CD4-positive, alpha-beta memory T cell (primary cell): ENCODE results near the gene FBXW5. TPM values are rescaled to one million over a fixed set of nuclear protein-coding genes. Genes with fewer than 3 reads are reported as not detected.
A peak's percentile ranks its signal among the peaks of the same experiment; 100 is the strongest.

Experiments
- CTCF ChIA-PET: fragments of 350-600 bp; sonication (Branson Sonifier 250); formaldehyde crosslinking; loops from one replicate; lab custom pipeline; 2021; ENCODE audit warnings: inconsistent platforms; ENCODE audit not compliant: partially characterized antibody; lab: Charles Lee
- POLR2A ChIA-PET: fragments of 350-600 bp; sonication (Branson Sonifier 250); formaldehyde crosslinking; loops from one replicate; lab custom pipeline; 2021; ENCODE audit not compliant: partially characterized antibody; lab: Charles Lee
- DNase-seq, 5 donors: peaks; one replicate each; pipeline versions ENCODE4 v3.0.0 to v3.0.0-alpha.2; 2020 to 2022; ENCODE audit warnings: mixed read lengths in 1 of 5
- H3K27ac ChIP-seq: one replicate; pipeline ENCODE4 v1.7.0; 2013; ENCODE audit warnings: low read depth, low read length
- H3K27me3 ChIP-seq: 2 replicates; pipeline ENCODE4 v1.7.0; 2013; ENCODE audit warnings: mild to moderate bottlenecking, low read length, moderate library complexity; ENCODE audit not compliant: insufficient read depth
- H3K36me3 ChIP-seq: 2 replicates; pipeline ENCODE4 v1.7.0; 2013; ENCODE audit warnings: mild to moderate bottlenecking, low read length, moderate library complexity; ENCODE audit not compliant: insufficient read depth
- H3K4me1 ChIP-seq: 2 replicates; pipeline ENCODE4 v1.7.0; 2013; ENCODE audit warnings: mild to moderate bottlenecking, low read length, moderate library complexity; ENCODE audit not compliant: insufficient read depth
- H3K4me3 ChIP-seq, 2 donors: one replicate each; pipeline ENCODE4 v1.7.0; 2013; ENCODE audit warnings: low read length in 2 of 2, mild to moderate bottlenecking in 1 of 2
- H3K9me3 ChIP-seq, 2 donors: one replicate each; pipeline ENCODE4 v1.7.0; 2013; ENCODE audit warnings: low read length in 2 of 2, control low read depth in 1 of 2; ENCODE audit not compliant: control insufficient read depth in 1 of 2
- H3K27ac Mint-ChIP-seq, 7 donors: one replicate each; pipeline ENCODE4 v1.8.0; 2020 to 2021; ENCODE audit warnings: mixed read lengths in 7 of 7, mild to moderate bottlenecking in 6 of 7, inconsistent platforms in 3 of 7, moderate library complexity in 3 of 7
- H3K27me3 Mint-ChIP-seq, 2 donors: one replicate each; pipeline ENCODE4 v1.8.0; 2020 to 2021; ENCODE audit warnings: mixed read lengths in 2 of 2
- H3K36me3 Mint-ChIP-seq, 2 donors: one replicate each; pipeline ENCODE4 v1.8.0; 2020 to 2021; ENCODE audit warnings: mixed read lengths in 2 of 2, inconsistent platforms in 1 of 2, mild to moderate bottlenecking in 1 of 2
- H3K4me1 Mint-ChIP-seq, 4 donors: one replicate each; pipeline ENCODE4 v1.8.0; 2020 to 2021; ENCODE audit warnings: mixed read lengths in 4 of 4, mild to moderate bottlenecking in 1 of 4
- H3K4me3 Mint-ChIP-seq, 8 donors: one replicate each; pipeline ENCODE4 v1.8.0; 2020 to 2021; ENCODE audit warnings: mixed read lengths in 8 of 8, mild to moderate bottlenecking in 7 of 8, moderate library complexity in 6 of 8, inconsistent platforms in 3 of 8
- H3K9me3 Mint-ChIP-seq, 8 donors: one replicate each; pipeline ENCODE4 v1.8.0; 2020 to 2021; ENCODE audit warnings: mixed read lengths in 8 of 8, mild to moderate bottlenecking in 5 of 8, inconsistent platforms in 3 of 8, moderate library complexity in 1 of 8
- intact Hi-C: fragments of 100-400 bp; cut with micrococcal nuclease; formaldehyde crosslinking; loops from one replicate; pipeline ENCODE4 v1.15.1; 2023
- polyA plus RNA-seq, 2 donors: library from polyadenylated mRNA; unstranded; fragments of 300-500 nt; fragmentation: Illumina TruSeq; gene quantifications; one replicate each; pipeline ENCODE4 v1.2.3, GENCODE V29; 2021
- total RNA-seq, 2 experiments: library from RNA; stranded (reverse); gene quantifications; one replicate each; pipeline ENCODE4 v1.2.3, GENCODE V29; 2021

FBXW5 gene
- 100 to 1,000 TPM; 122 to 123 TPM for total RNA-seq
- 100 to 1,000 TPM in 1 of 2 donors, 10 to 100 TPM in 1; 98.6 to 160 TPM for polyA plus RNA-seq

DNA sequence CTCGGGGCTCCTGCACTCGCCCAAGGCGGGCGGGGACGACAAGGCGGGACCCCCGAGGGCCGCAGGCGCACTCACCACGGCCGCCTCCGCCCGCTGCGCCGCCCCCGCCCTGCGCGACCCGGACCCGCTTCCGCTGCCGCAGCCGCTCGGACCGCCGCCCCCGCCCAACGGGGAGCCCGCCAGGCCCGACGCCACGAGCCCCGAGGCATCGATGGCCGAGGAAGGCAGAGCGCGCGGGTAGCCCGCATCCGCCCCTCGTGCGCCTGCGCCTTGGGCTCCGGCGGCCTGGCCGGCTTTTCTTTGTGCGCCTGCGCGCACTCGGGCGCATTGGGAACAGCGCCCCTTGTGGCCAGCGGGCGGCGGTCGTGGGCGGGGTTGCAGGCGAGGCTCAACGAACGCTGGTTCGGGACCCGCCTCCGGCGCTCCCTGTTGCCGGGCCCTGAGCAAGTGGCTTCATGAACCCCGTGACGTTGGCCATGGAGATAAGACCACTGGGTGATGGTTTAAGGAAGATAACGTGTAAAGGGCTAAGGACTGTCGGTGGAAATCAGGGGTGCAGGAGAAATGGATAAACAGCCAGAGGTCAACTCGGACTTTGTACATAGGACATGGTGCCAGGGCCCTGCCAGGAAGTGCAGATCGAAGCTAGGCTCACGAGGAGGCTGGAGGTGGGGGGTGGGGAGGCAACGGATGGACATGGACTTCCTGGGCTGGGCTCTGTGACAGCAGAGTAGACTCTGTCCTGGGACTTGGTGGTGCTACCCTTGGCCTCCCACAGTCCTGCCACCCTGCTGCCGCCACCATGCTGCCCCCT, at the start of gene FBXW5, which contains the start of gene C8G:
Gene FBXW5, minus strand, starts transcription at position 220 of the 814 bp plus-strand sequence. CDS start 655 bp downstream, outside the sequence.
Gene C8G, plus strand, starts transcription at position 725 of the 814 bp plus-strand sequence. Its CDS starts 78 bp downstream, at position 803.
- Histone ChIP-seq H3K4me3 (peak within 1 kb of the TSS in 1 of 2 donors; percentile 70), H3K27me3 (no peaks in the 10 kb centered on the region), H3K27ac (peak within 1 kb of the TSS; percentile 59), H3K9me3 (no peaks in the 10 kb centered on the region), H3K4me1 (peaks cover 23% of the 10 kb centered on the region), H3K36me3 (peaks cover 21% of the 10 kb centered on the region)
- Mint-ChIP-seq H3K4me3 (peak within 1 kb of the TSS; percentile 75 to 88 (median 85)), H3K27me3 (no peaks in the 10 kb centered on the region), H3K4me1 (peaks cover 3 to 17% (median 9%) of the 10 kb centered on the region in 4 donors), H3K9me3 (no peaks in the 10 kb centered on the region), H3K27ac (peak within 1 kb of the TSS; percentile 66 to 90 (median 81)), H3K36me3 (peaks cover 6 to 8% of the 10 kb centered on the region in 2 donors)
- peak; percentile 89 to 97 (median 96) for DNase-seq
- intact Hi-C loops: loop anchor here (1.0 to 2.0 kb wide), 9 partner anchors 42 to 154 kb away; partner anchors contain the start of genes AJM1, EDF1, PAXX and PHPT1
- ChIA-PET POLR2A (interaction anchor here (0.8 to 4.1 kb wide), 25 partner anchors 15 to 296 kb away, joined by 3 to 37 read pairs (median 7); partner anchors contain the start of genes AJM1, CLIC3, EDF1 and LCNL1), CTCF (interaction anchor here (0.6 to 2.6 kb wide), 4 partner anchors 47 to 103 kb away, joined by 3 to 12 read pairs (median 6); partner anchors contain the start of gene AJM1)

DNA sequence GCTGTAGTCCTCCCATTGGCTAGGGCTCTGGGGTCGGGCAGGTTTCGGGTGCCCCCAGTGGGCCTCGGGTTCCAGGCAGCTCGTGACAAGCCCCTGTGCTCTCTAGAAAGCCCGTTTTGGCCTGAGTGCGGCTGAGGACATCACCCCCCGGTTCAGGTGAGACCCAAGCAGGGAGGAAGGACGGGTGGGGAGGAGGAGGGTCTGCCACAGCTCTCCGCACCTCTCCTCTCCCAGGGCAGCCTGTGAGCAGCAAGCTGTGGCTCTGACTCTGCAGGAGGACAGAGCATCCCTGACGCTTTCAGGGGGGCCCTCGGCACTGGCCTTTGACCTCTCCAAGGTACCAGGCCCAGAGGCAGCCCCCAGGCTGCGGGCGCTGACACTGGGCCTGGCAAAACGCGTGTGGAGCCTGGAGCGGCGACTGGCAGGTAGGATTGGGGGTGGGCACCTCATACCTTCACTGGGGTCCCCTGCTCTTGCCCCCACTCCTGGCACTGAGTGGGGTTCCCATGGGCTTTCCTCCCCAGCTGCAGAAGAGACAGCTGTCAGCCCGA, 48.4 kb upstream of the FBXW5 start:
- H3K4me1 ChIP-seq: peaks cover 48% of the 10 kb centered on the region
- peaks cover 7% of the 10 kb centered on the region for H3K36me3 ChIP-seq

GRCh38 chr9:136991993-136992818, 47.7 kb upstream of the FBXW5 start, which contains the start of gene PAXX:
PAXX (plus strand) TSS chr9:136992422; CDS start chr9:136992444, 22 bp downstream.
- H3K4me1 ChIP-seq: peaks cover 41% of the 10 kb centered on the region
- H3K4me3 Mint-ChIP-seq: peak within 1 kb of the TSS; percentile 84 to 92 (median 88)
- CTCF ChIA-PET: interaction anchor here (0.8 to 3.4 kb wide), 10 partner anchors 11 to 205 kb away, joined by 3 to 21 read pairs (median 4); partner anchors contain the start of genes C8G, FUT7 and NPDC1
- H3K9me3 ChIP-seq: no peaks in the 10 kb centered on the region
- H3K4me3 ChIP-seq: peak within 1 kb of the TSS; percentile 86 to 90
- DNase-seq: peak; percentile 92 to 93 (median 93)
- H3K27me3 Mint-ChIP-seq: peaks cover 0 to 5% of the 10 kb centered on the region in 2 donors
- H3K27me3 ChIP-seq: no peaks in the 10 kb centered on the region
- H3K27ac ChIP-seq: peak within 1 kb of the TSS; percentile 85
- POLR2A ChIA-PET: interaction anchor here (0.7 to 6.9 kb wide), 31 partner anchors 8 to 430 kb away, joined by 3 to 57 read pairs (median 4); partner anchors contain the start of genes ABCA2, AJM1, C8G and EXD3
- H3K36me3 Mint-ChIP-seq: peaks cover 0 to 10% of the 10 kb centered on the region in 2 donors
- H3K27ac Mint-ChIP-seq: peak within 1 kb of the TSS; percentile 83 to 94 (median 88)
- H3K4me1 Mint-ChIP-seq: peaks cover 4 to 41% (median 20%) of the 10 kb centered on the region in 4 donors
- peaks cover 7% of the 10 kb centered on the region for H3K36me3 ChIP-seq
- intact Hi-C loops: loop anchor here (1.0 to 2.0 kb wide), 5 partner anchors 13 to 201 kb away; partner anchors contain the start of genes ABCA2, AJM1, C8G and FBXW5
- no peaks in the 10 kb centered on the region for H3K9me3 Mint-ChIP-seq

More for the DNA sequence above, 48.4 kb upstream of the FBXW5 start:
- no peaks in the 10 kb centered on the region for H3K27me3 ChIP-seq
- peak overlapping the region; percentile 86 to 90 for H3K4me3 ChIP-seq
- H3K9me3 ChIP-seq: no peaks in the 10 kb centered on the region
- no peaks in the 10 kb centered on the region for H3K9me3 Mint-ChIP-seq
- CTCF ChIA-PET: interaction anchor here (0.5 to 3.4 kb wide), 6 partner anchors 37 to 205 kb away, joined by 3 to 21 read pairs (median 4); partner anchors contain the start of genes AJM1 and NPDC1
- intact Hi-C loops: loop anchor here (1.0 to 2.0 kb wide), 5 partner anchors 14 to 202 kb away; partner anchors contain the start of genes ABCA2, AJM1, C8G and FBXW5
- H3K27me3 Mint-ChIP-seq: peaks cover 0 to 2% of the 10 kb centered on the region in 2 donors
- H3K36me3 Mint-ChIP-seq: peaks cover 0 to 10% of the 10 kb centered on the region in 2 donors
- H3K4me3 Mint-ChIP-seq: peak overlapping the region; percentile 83 to 92 (median 88)
- no peak for DNase-seq
- POLR2A ChIA-PET: interaction anchor here (0.6 to 6.9 kb wide), 31 partner anchors 10 to 430 kb away, joined by 3 to 57 read pairs (median 3); partner anchors contain the start of genes ABCA2, C8G, EXD3 and FBXW5
- peaks cover 8 to 47% (median 26%) of the 10 kb centered on the region in 4 donors for H3K4me1 Mint-ChIP-seq
- H3K27ac ChIP-seq: peak overlapping the region; percentile 85
- H3K27ac Mint-ChIP-seq: peak overlapping the region; percentile 83 to 94 (median 88)

GRCh38 chr9:136990242-136990911, 45.8 kb upstream of the FBXW5 start:
- Histone ChIP-seq H3K9me3 (no peaks in the 10 kb centered on the region), H3K4me1 (peaks cover 26% of the 10 kb centered on the region), H3K27me3 (no peaks in the 10 kb centered on the region), H3K4me3 (no peak overlapping the region), H3K27ac (no peak overlapping the region), H3K36me3 (peaks cover 7% of the 10 kb centered on the region)
- H3K4me1 Mint-ChIP-seq: peaks cover 4 to 29% (median 14%) of the 10 kb centered on the region in 4 donors
- H3K36me3 Mint-ChIP-seq: peaks cover 0 to 7% of the 10 kb centered on the region in 2 donors
- peak overlapping the region; percentile 1 to 84 (median 70) for H3K4me3 Mint-ChIP-seq
- H3K9me3 Mint-ChIP-seq: no peaks in the 10 kb centered on the region
- H3K27ac Mint-ChIP-seq: peak overlapping the region in 6 of 7 donors; percentile 38 to 86 (median 70)
- no peak for DNase-seq
- ChIA-PET POLR2A (interaction anchor here (1.0 to 6.9 kb wide), 10 partner anchors 10 to 104 kb away, joined by 3 to 57 read pairs (median 18); partner anchors contain the start of genes ABCA2, C8G, FBXW5 and FUT7), CTCF (interaction anchor here (0.6 to 1.7 kb wide), 4 partner anchors 9 to 45 kb away, joined by 3 to 5 read pairs (median 3); no protein-coding TSS in a partner anchor)
- H3K27me3 Mint-ChIP-seq: peaks cover 0 to 9% of the 10 kb centered on the region in 2 donors
- intact Hi-C loops: no loop called here

DNA sequence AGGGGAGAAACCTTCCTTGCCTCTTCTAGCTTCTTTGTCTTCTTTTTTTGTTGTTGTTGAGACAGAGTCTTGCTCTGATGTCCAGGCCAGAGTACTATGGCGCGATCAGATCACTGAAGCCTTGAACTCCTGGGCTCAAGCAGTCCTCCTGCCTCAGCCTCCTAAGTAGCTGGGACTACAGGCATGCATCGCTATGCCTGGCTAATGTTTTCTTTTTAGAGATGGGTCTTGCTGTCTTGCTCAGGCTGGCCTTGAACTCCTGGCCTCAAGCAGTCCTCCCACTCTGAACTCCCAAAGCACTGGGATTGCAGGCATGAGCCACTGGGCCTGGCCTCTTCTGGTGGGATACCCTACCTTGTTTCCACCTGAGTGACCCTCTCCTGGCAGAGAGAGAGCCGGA, 44.3 kb upstream of the FBXW5 start:
- Histone ChIP-seq H3K27ac (no peak overlapping the region), H3K9me3 (no peaks in the 10 kb centered on the region), H3K27me3 (peaks cover under 1% of the 10 kb centered on the region), H3K36me3 (peaks cover 5% of the 10 kb centered on the region), H3K4me3 (no peak overlapping the region), H3K4me1 (peaks cover 22% of the 10 kb centered on the region)
- no peak for DNase-seq
- POLR2A ChIA-PET: interaction anchor here (1.8 to 5.4 kb wide), 2 partner anchors 14 to 39 kb away, joined by 5 to 52 read pairs; partner anchors contain the start of genes ABCA2 and FUT7
- peaks cover 0 to 7% of the 10 kb centered on the region in 2 donors for H3K36me3 Mint-ChIP-seq
- H3K9me3 Mint-ChIP-seq: no peaks in the 10 kb centered on the region
- CTCF ChIA-PET: interaction anchor here (1.3 kb wide), 1 partner anchor 42 kb away, joined by 5 read pairs; the partner anchor contains the start of gene FUT7
- H3K27ac Mint-ChIP-seq: peak overlapping the region in 1 of 7 donors; percentile 17
- no peak overlapping the region for H3K4me3 Mint-ChIP-seq
- H3K27me3 Mint-ChIP-seq: peaks cover 3 to 12% of the 10 kb centered on the region in 2 donors
- H3K4me1 Mint-ChIP-seq: peaks cover 5 to 32% (median 15%) of the 10 kb centered on the region in 4 donors
- intact Hi-C loops: no loop called here
